ENCODE data around the gene P2RX3. TPM values are rescaled to one million over a fixed set of nuclear protein-coding genes. Genes with fewer than 3 reads are reported as not detected.

The P2RX3 gene
- not detected in 2 replicates for total RNA-seq (2014; rRNA removed; shearing (Covaris generic))

GRCh38 chr11:57338142-57338541, at the start of gene P2RX3:
P2RX3 (plus strand) TSS chr11:57338352; CDS start chr11:57338551, 199 bp downstream.
- no peak for DNase-seq (ENCODE audit: low spot score)

DNA sequence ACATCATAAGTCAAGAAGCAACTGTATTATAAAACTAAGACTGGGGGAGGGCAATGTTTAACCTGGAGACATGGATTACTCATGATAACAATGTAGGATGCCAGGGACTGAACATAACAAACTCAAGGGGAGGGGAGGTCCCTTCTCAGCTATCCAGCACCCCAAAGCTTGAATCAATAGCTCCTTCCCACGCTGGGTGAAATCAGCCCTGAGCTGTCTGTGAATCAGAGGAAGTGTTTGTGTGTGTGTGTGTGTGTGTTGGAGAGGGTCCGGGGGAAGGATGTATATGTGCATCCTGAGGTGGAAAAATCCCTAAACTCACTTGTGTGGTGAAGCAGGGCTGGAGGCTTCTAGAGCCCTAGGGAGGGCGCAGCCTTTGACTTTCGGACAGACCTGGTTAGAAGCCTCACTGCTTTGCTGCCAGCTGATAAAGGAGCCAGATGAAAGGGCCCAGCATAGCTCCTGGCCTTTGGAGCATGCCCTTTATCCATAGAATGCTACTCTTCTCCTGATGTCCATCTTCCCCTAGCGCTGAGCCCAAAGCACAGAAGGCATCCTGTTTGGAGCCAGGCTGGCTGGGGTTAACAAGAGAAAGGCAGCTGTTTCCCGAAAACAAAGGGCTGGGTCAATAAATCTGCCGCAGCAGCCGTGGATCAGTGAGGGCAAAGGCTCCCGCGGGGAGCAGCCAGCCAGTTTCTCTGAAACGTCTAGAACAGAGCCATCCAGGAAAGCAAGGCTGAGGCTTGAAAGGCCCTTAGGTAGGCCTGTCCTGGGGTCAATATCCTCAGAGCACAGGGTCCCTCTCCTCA, 49.2 kb upstream of the P2RX3 start:
- DNase-seq (ENCODE audit: low spot score) = no peak

DNA sequence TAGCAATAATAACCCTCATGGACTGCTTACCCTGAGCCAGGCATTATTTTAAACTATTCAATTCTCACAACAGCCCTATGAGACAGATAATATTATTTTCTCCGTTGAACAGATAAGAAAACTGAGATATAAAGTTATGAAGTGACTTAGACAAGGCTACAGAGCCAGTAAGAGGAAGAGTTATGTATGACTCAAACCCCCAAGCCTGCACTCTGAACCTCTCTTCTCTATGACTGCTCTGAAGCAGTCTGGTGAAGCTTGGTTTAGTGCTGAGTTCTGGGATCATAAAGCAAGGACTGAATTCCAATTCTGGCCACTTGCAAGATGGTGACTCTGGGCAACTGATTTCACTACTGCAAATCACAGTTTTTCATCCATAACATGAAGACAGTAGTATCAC, 47.9 kb upstream of the P2RX3 start:
- DNase-seq (ENCODE audit: low spot score) = no peak

DNA sequence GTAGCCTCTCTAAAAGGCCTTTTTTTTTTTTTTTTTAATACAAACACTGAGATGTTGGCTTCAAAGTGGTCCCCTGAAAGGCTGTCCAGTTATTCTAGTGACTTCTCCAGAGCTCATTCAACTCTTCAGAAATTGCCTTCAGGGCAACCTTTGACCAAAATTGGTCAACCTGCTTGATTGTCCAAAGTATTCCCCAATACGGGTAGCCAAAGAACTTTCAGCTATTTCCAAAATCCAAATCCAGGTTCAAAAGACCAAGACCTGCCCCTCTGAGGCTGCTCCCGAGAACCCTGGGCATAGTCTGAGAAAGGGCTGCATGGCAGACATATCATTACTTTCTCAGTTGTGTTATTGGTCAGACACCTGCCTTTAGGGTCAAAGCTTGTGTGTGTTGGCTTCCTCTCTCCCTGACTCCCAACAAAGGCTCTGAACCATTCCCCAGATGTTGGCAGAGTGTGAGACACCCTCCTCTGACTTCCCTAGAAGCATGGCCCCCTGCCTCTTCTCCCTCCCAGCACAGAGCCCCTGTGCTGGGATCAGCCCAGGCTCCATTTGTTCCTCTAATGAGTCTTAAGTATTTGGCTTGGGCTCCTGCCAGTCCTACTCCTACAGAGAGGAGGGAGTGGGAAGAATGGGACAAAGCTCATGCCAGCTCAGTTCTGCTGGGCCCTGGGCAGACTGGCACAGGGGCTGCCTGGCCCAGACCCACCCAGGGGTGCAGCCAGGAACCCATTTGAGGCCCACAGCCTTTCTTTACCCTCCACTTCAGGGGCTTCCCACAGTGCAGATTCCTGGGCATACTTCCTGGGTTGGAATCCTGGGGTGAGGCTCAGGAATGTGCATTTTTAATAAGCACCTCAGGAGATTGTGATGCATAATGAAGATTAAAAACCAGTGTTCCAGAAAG, 43.7 kb upstream of the P2RX3 start:
- peak; percentile 58 for DNase-seq (ENCODE audit: low spot score)

GRCh38 chr11:57296205-57296604, 41.9 kb upstream of the P2RX3 start:
- peak; percentile 52 for DNase-seq (ENCODE audit: low spot score)

GRCh38 chr11:57297221-57297620, 40.9 kb upstream of the P2RX3 start:
- DNase-seq (ENCODE audit: low spot score) = no peak

GRCh38 chr11:57299150-57299737, 38.9 kb upstream of the P2RX3 start:
- DNase-seq (ENCODE audit: low spot score) = no peak

DNA sequence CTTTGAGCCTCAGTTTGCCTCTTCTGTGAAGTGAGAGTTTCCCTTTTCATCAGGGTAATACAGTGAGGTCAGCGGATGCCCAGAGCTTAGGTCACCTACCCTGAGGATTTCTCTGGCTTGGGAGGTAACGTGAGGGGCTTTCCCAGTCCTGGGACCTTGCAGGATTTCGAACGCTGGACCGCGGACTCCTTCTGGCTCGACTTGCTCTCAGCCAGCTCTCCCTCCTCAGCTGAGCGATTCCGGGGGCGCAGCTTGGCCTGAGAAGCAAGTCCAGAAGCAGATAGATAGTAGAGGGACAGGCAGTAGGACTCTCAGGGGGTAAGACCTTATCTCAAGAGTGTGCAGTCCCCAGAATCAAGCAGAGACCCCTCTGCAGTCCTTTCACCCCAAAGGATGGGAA, 37.4 kb upstream of the P2RX3 start:
- DNase-seq (ENCODE audit: low spot score) = no peak

- no peak for DNase-seq (ENCODE audit: low spot score)
Observed at GRCh38 chr11:57301711-57302423, 36.3 kb upstream of the P2RX3 start.

DNA sequence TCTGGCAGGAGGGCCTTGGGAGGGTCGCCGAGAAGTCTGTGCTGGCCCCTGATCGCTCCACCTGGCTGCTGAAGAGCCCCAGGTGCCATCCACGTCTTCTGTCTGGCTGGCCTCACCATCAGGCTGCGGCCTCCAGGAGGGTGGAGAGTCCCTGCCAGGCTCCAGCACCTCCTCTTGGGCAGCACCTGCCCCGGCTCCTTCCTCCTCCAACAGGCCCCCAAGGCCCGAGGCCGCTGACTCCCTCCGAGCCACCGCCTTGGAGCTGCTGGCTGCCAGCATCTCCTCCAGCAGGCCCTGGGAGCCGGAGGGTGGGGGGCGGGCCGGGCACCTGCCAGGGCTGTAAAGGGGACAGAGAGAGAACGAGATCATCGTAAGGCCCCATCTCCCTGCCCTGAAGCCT, 35.7 kb upstream of the P2RX3 start:
- no peak for DNase-seq (ENCODE audit: low spot score)

DNA sequence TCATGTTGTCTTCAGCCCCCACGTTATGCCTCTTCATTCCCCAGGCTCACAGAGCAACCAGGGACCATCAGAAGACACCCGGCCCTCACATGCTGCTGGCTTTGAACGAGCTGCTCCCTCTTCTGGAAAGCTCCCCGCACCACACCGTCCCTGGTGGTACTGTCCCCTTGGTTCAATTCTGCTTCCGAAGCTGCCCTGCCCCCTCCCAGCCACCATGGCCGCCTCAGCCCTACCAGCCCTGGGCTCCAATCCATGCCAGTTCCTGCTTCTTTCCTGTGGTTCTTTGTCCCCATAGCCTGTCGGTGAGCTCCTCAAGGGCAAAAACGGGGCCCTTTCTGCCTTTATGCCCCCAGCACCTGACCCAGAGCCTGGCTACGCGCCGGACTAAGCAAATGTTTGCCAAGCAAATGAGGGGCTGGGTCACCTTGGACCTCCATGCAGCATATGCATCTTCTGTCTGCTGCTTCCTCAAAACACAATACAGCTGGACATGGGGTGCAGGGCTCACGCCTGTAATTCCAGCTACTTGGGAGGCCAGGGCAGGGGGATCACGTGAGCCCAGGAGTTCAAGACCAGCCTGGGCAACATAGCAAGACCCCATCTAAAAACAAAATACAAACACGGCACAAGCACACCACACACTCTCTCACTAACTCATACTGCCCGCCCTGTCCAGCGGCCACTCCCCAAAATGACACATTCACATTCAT, 34.7 kb upstream of the P2RX3 start:
- DNase-seq (ENCODE audit: low spot score) = no peak

- no peak for DNase-seq (ENCODE audit: low spot score)
Observed at GRCh38 chr11:57303990-57304579, 34.1 kb upstream of the P2RX3 start.

DNA sequence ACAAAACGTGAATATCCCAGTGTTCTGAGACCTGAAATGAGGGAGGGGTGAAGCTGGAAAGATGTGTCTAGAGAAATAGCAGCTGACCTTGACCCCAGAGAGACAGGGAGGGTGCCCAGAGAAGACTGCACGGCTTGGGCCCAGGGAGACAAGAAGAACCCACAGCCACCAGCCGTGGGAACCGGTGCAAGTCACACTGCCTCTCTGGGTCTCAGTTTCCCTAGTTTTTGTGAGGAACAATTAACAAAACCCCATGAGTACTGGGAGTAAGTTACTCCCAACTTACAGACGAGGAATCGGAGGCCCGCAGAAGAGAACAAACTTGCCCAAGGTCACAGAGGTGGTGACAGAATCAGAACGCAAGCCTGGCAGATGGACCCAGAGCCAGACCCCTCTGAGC, 32.6 kb upstream of the P2RX3 start:
- DNase-seq (ENCODE audit: low spot score) = no peak

- DNase-seq (ENCODE audit: low spot score) = no peak
Observed at GRCh38 chr11:57306161-57306876, 31.8 kb upstream of the P2RX3 start.

DNA sequence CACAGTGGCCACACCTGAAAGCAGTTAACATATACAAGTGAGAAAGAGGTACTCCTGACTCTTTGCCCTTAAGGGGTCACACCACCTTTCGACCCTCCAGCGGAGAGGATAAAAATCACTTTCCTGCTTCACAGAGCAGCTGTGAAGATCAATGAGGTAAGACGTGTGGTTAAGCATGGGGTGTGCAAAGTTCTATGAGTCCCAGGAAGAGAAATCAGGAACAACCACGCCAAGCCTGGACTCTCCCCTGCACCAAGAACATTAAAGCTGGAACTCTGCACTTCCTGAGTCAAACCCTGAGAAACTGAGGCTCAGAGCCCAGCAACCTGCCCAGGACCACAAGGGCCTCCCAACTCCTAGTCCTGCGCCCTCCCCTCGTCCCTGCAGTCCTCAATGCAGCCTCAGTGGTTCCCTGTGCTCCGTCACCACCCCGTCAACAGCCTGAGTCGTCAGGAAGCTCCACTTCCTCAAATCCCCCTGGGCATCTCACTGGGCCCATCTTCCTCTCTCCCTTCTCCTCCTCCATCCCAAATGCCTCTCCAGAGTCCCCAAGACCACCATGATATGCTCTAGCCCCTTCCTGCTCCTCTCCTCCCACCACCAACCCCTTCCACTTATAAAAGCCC, 31.1 kb upstream of the P2RX3 start:
- DNase-seq (ENCODE audit: low spot score) = no peak

DNA sequence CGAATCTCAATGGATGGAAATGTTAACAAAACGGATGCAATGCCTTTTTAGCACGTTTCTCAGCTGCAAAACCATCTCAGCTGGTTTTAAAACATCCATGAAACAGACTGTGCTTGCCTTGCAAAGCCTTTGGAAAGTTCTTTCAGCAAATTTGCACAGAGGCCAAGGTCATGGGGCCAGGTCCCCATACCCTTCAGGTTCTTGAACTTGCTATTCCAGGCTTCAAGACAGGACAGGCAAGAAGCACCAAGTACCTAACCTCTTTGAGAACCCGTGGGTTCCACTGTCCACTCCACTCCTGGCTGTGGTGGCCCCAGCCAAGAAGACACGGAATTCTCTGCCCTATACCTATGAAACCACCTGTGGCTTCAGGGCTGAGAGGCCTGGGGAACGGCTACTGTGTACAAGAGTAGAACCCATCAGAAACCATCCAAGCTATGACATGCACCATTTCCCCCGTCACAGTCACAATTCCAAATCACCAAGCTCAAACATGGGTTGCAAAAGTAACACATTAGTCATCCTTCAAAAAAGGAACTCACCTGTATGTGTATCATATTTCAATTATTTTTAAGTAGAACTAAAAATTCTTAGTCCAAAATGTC, 30.4 kb upstream of the P2RX3 start:
- no peak for DNase-seq (ENCODE audit: low spot score)

DNA sequence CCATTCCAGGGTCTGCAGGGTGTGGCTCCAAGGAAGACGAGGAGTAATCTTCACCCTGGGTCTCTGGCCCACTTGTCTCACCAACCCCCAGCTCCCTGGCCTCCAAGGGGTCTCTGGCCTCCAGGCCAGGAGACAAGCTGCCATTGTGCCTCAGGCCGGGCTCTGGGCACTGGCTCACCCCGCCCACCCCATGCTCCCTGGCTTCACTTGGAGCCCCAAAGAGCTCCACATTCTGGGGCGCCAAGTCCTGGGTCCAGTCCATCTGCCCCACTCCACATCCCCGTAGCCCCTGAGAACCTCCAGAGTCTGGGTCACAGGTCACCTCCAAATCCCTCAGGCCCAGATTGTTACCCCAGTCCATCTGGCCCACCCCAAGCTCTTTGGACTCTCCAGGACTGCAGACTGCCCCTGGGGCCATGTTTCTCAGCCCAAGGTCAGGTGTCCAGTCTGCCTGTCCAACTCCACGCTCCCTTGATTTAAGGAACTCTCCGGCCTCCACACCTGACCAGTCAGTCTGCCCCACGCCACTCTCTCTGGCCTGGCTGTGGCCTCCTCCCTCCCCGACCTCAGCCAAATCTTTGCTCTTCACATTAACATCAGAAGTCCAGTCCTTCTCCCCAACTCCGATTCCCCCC, 29.6 kb upstream of the P2RX3 start:
- DNase-seq (ENCODE audit: low spot score) = no peak

Measured in HT-29 (cell line).